HG03442 (cell line): ENCODE measurements around the gene KSR1.
"Not testable (repeated sequence)": the region's sequence is repeated elsewhere in the genome, so short reads cannot be mapped to it uniquely, and the experiment has no call there.

Source experiments
- ATAC-seq: cut with Tn5 transposase; IDR thresholded peaks from one replicate; pipeline ENCODE4 v1.9.1; 2021; ENCODE audit warnings: mild to moderate bottlenecking, moderate library complexity; ENCODE audit not compliant: unreplicated experiment

Gene KSR1

GRCh38 chr17:27628376-27628775 is 172.1 kb downstream of the KSR1 start:
- ATAC-seq = no peak

- ATAC-seq = not testable (repeated sequence)
Measured at GRCh38 chr17:27629260-27629659, 173.0 kb downstream of the KSR1 start.

GRCh38 chr17:27630607-27631410 is 174.6 kb downstream of the KSR1 start, which contains the start of gene LGALS9:
Gene LGALS9 (plus strand): TSS chr17:27631188. CDS start chr17:27631266, 78 bp downstream.
- ATAC-seq = peak; percentile 56

- peak; percentile 38 for ATAC-seq
Measured at GRCh38 chr17:27631411-27631760, 175.1 kb downstream of the KSR1 start.

- ATAC-seq = no peak
Measured at GRCh38 chr17:27631897-27632725, 175.9 kb downstream of the KSR1 start.

- not testable (repeated sequence) for ATAC-seq
Measured at GRCh38 chr17:27632766-27633165, 176.5 kb downstream of the KSR1 start.

GRCh38 chr17:27633312-27634025 is 177.2 kb downstream of the KSR1 start:
- ATAC-seq = no peak

- no peak for ATAC-seq
Measured at GRCh38 chr17:27634026-27634335, 177.7 kb downstream of the KSR1 start.

GRCh38 chr17:27634776-27635175 is 178.5 kb downstream of the KSR1 start:
- no peak for ATAC-seq

GRCh38 chr17:27635275-27635823 is 179.1 kb downstream of the KSR1 start:
- no peak for ATAC-seq

GRCh38 chr17:27636005-27636520 is 179.8 kb downstream of the KSR1 start:
- not testable (repeated sequence) for ATAC-seq

- not testable (repeated sequence) for ATAC-seq
Measured at GRCh38 chr17:27637818-27638217, 181.6 kb downstream of the KSR1 start.

GRCh38 chr17:27638415-27638914 is 182.2 kb downstream of the KSR1 start:
- not testable (repeated sequence) for ATAC-seq

- no peak for ATAC-seq
Measured at GRCh38 chr17:27640790-27641189, 184.5 kb downstream of the KSR1 start.

- ATAC-seq = no peak
Measured at GRCh38 chr17:27644586-27644985, 188.3 kb downstream of the KSR1 start.

GRCh38 chr17:27645621-27646020 is 189.4 kb downstream of the KSR1 start:
- ATAC-seq = not testable (repeated sequence)

- ATAC-seq = no peak
Measured at GRCh38 chr17:27646232-27646631, 190.0 kb downstream of the KSR1 start.

GRCh38 chr17:27647765-27648164 is 191.5 kb downstream of the KSR1 start:
- ATAC-seq = no peak

- not testable (repeated sequence) for ATAC-seq
Measured at GRCh38 chr17:27649111-27649571, 192.9 kb downstream of the KSR1 start.

- no peak for ATAC-seq
Measured at GRCh38 chr17:27649929-27650328, 193.7 kb downstream of the KSR1 start.

GRCh38 chr17:27650836-27651235 is 194.6 kb downstream of the KSR1 start:
- ATAC-seq = no peak
